Measurements from ENCODE around the gene LRIT2. TPM values are rescaled to one million over a fixed set of nuclear protein-coding genes. Genes with fewer than 3 reads are reported as not detected.

The LRIT2 gene
- total RNA-seq, 3 donors from 2014 or later, result not detected

DNA sequence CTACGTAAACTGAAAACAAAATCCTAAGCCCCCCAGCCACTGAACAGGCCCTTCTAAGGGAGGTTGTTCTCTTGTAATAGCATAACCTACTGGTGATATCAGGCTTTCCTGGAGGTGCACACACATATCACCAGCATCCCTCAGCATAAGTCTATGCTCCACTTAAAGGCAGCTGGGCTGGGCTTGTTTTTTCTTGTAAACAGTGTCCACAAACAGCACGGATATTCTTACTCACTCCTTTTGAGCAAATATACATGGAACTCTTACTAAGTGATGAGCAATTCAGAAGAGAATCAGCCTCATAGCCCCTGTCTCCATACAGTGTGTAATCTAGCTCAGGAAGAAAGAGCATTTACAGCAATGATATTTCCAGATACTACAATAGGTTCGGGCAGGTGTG, 13.6 kb upstream of the LRIT2 start:
- no peak for DNase-seq (ENCODE audit: low spot score in 2 of 2)
- peaks cover 0 to 15% of the 10 kb centered on the region in 2 donors for H3K27me3 ChIP-seq
- no peak overlapping the region for H3K27ac ChIP-seq
- no peak overlapping the region for H3K4me3 ChIP-seq
- no peaks in the 10 kb centered on the region for H3K36me3 ChIP-seq
- peaks cover 0 to 4% of the 10 kb centered on the region in 2 donors for H3K9me3 ChIP-seq
- no peaks in the 10 kb centered on the region for H3K4me1 ChIP-seq
- no peak for TF ChIP-seq POLR2AphosphoS5 (IDR thresholded peaks at IDR 0.05)
- intact Hi-C loops (cut with DNase I; ENCODE audit: low total_unique reads), result no loop called here

DNA sequence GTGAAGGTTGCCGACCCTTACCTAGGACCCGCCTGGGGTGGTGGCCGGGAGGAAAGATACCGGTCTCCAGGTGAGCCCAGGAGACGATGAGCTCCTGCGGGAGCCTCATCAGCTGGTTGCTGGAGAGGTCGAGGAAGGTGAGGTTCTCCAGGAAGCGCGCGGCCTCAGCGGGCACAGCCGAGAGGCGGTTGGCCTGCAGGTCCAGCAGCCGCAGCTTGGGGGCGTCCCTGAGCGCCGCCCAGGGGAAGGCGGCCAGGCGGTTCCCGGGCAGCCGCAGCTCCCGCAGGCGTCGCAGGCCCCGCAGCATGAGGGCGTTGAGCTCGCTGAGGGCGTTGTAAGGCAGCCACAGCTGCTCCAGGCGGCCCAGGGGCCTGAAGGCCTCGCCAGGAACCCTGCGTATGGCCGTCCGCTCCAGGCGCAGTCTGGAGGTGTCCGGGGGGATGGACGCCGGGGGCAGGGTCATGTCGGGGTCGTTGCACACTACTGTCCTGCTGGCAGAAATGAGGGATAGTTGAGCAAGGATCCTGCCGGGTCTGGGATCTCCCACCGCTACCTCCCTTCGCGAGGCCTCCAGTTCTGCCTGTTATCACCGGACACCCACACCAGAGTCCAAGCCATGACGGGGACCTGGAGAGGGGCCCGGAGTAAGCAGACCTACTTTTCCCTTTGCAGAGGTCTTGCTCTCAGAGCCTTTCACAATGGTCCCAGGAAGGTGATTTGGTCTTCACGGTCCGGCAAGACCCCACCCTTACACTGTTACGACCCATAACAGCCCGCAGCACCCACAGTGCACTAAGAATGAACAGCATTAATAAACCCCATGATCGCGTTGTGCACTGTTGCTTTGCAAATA, 12.1 kb upstream of the LRIT2 start:
- H3K4me1 ChIP-seq, result no peaks in the 10 kb centered on the region
- no peak overlapping the region for H3K27ac ChIP-seq
- no peak for TF ChIP-seq POLR2A (IDR thresholded peaks at IDR 0.05)
- H3K36me3 ChIP-seq, result no peaks in the 10 kb centered on the region
- peaks cover 0 to 4% of the 10 kb centered on the region in 2 donors for H3K9me3 ChIP-seq
- no peak for DNase-seq (ENCODE audit: low spot score in 2 of 2)
- H3K4me3 ChIP-seq, result no peak overlapping the region
- H3K27me3 ChIP-seq, result peaks cover 0 to 15% of the 10 kb centered on the region in 2 donors
- intact Hi-C loops (cut with DNase I; ENCODE audit: low total_unique reads), result no loop called here

DNA sequence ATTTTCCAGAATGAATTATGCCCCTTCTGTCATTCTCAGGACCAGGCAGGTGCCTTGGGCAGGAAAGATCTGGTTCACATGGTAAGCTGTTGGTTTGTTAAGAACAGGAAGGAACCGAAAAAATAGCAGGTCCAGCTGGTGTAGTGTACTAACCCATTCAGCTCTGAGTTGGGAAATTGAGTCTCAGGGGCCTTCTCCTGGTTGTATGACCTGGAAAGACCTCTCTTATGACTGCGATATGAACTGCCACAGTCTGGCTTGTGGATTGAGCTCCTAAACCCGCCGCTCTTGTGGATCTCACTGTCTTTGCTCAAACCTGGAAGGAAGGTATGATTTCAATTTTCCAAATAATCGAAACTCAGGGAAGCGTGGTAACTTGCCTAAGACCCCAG, 11.5 kb upstream of the LRIT2 start:
- no peak overlapping the region for H3K4me3 ChIP-seq
- H3K36me3 ChIP-seq, result no peaks in the 10 kb centered on the region
- no peaks in the 10 kb centered on the region for H3K4me1 ChIP-seq
- TF ChIP-seq POLR2A (IDR thresholded peaks at IDR 0.05) (no peak), POLR2AphosphoS5 (IDR thresholded peaks at IDR 0.05) (no peak)
- TF ChIP-seq, protein P1, sequence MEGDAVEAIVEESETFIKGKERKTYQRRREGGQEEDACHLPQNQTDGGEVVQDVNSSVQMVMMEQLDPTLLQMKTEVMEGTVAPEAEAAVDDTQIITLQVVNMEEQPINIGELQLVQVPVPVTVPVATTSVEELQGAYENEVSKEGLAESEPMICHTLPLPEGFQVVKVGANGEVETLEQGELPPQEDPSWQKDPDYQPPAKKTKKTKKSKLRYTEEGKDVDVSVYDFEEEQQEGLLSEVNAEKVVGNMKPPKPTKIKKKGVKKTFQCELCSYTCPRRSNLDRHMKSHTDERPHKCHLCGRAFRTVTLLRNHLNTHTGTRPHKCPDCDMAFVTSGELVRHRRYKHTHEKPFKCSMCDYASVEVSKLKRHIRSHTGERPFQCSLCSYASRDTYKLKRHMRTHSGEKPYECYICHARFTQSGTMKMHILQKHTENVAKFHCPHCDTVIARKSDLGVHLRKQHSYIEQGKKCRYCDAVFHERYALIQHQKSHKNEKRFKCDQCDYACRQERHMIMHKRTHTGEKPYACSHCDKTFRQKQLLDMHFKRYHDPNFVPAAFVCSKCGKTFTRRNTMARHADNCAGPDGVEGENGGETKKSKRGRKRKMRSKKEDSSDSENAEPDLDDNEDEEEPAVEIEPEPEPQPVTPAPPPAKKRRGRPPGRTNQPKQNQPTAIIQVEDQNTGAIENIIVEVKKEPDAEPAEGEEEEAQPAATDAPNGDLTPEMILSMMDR (IDR thresholded peaks at IDR 0.05), result no peak
- no peak overlapping the region for H3K27ac ChIP-seq
- intact Hi-C loops (cut with DNase I; ENCODE audit: low total_unique reads), result no loop called here
- peaks cover 0 to 4% of the 10 kb centered on the region in 2 donors for H3K9me3 ChIP-seq
- peaks cover 0 to 15% of the 10 kb centered on the region in 2 donors for H3K27me3 ChIP-seq
- DNase-seq (ENCODE audit: low spot score in 2 of 2), result no peak

DNA sequence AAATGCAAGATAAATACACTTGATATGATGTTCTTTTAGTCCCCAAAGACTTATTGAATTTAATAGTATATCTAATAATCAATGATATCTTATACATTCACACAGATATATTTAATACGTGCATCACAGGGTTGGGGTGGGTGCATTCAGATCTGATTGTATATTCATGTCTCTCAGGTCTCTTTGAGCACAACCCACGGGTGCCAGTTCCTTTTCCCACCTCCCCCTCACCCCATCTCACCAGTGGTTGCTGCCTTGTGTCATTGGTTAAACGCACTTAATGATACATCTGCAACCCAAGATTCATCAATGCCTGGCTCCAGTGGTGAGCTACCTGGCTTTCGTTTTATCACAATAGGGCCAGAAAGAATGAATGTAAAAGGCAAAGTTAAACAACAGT, 9.8 kb upstream of the LRIT2 start:
- intact Hi-C loops (cut with DNase I; ENCODE audit: low total_unique reads), result no loop called here
- Histone ChIP-seq H3K4me1 (no peaks in the 10 kb centered on the region), H3K4me3 (no peak overlapping the region), H3K36me3 (no peaks in the 10 kb centered on the region), H3K9me3 (peaks cover 0 to 4% of the 10 kb centered on the region in 2 donors), H3K27ac (no peak overlapping the region), H3K27me3 (peaks cover 0 to 15% of the 10 kb centered on the region in 2 donors)
- TF ChIP-seq POLR2A (IDR thresholded peaks at IDR 0.05), result no peak
- no peak for TF ChIP-seq POLR2AphosphoS5 (IDR thresholded peaks at IDR 0.05)
- TF ChIP-seq, protein P1 (IDR thresholded peaks at IDR 0.05), result no peak
- no peak for DNase-seq (ENCODE audit: low spot score in 2 of 2)

DNA sequence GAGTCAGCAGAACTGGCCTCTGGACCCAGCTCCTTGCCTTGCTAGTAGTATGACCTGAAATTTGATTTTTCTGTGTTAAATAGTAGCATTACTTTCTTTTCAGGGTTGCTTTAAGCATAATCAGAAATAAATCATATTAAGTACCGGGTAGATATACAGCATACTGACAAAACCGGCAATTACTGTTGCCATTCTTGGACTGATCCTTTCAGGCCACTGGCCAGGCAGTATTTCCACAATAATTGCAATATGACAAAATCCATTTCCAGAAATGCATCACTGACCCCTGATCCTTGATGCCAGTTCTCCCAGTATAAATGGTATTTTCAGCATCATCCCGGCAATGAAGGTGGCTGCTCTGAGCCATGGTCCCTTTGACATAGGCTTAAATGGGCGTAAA, 9.1 kb upstream of the LRIT2 start:
- Histone ChIP-seq H3K4me1 (no peaks in the 10 kb centered on the region), H3K36me3 (no peaks in the 10 kb centered on the region), H3K9me3 (peaks cover 0 to 4% of the 10 kb centered on the region in 2 donors), H3K4me3 (no peak overlapping the region), H3K27ac (no peak overlapping the region), H3K27me3 (peaks cover 0 to 15% of the 10 kb centered on the region in 2 donors)
- intact Hi-C loops (cut with DNase I; ENCODE audit: low total_unique reads), result no loop called here
- TF ChIP-seq, protein P1 (IDR thresholded peaks at IDR 0.05), result no peak
- no peak for TF ChIP-seq POLR2AphosphoS5 (IDR thresholded peaks at IDR 0.05)
- no peak for TF ChIP-seq POLR2A (IDR thresholded peaks at IDR 0.05)
- no peak for DNase-seq (ENCODE audit: low spot score in 2 of 2)

DNA sequence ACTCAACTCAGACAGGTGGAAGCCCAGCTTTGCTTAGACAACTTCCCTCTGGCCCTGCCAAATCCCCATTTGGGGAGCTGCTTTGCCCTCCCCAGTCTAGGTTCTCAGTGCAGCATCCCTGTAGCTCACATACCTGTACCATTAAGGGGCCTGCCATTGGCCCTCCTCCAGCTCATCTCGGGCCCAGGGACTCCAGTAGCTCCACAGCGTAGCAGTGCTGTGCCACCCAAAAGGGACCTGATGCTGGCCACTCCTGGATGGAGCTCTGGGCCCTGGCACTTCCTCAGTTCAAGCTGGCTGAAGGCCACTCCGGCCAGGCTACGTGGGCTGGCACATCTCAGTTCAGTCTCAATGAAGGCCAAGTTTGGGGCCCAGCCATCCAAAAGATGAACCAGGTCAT, 8.6 kb upstream of the LRIT2 start:
- Histone ChIP-seq H3K36me3 (no peaks in the 10 kb centered on the region), H3K27me3 (peaks cover 0 to 15% of the 10 kb centered on the region in 2 donors), H3K4me3 (no peak overlapping the region), H3K27ac (no peak overlapping the region), H3K4me1 (no peaks in the 10 kb centered on the region), H3K9me3 (peaks cover 0 to 4% of the 10 kb centered on the region in 2 donors)
- no peak for TF ChIP-seq POLR2AphosphoS5 (IDR thresholded peaks at IDR 0.05)
- no peak for TF ChIP-seq POLR2A (IDR thresholded peaks at IDR 0.05)
- TF ChIP-seq, protein P1 (IDR thresholded peaks at IDR 0.05), result no peak
- DNase-seq (ENCODE audit: low spot score in 2 of 2), result no peak
- intact Hi-C loops (cut with DNase I; ENCODE audit: low total_unique reads), result no loop called here
